Kidney (tissue), 14 donors: ENCODE measurements around the gene TOM1. TPM values are rescaled to one million over a fixed set of nuclear protein-coding genes. Genes with fewer than 3 reads are reported as not detected.

Experiments
- DNase-seq, 5 donors: peaks; one replicate each; pipeline ENCODE4 v3.0.0-alpha.2; 2013 to 2020
- FAIRE-seq: peaks from 2 replicates; lab custom pipeline; 2012; peaks lifted over from hg19 to GRCh38; lab: Jason Lieb, UNC
- H3K27ac ChIP-seq, 2 donors: one replicate each; pipeline ENCODE4 v1.7.0; 2013; ENCODE audit warnings: low read depth in 2 of 2, low read length in 2 of 2, inconsistent platforms in 1 of 2
- H3K27me3 ChIP-seq: one replicate; pipeline ENCODE4 v1.7.1; 2013; ENCODE audit warnings: low read length, inconsistent platforms; ENCODE audit not compliant: control insufficient read depth, insufficient read depth
- H3K36me3 ChIP-seq, 3 donors: one replicate each; pipeline versions ENCODE4 v1.7.0 to v1.7.1; 2013; ENCODE audit warnings: low read length in 3 of 3, control low read depth in 1 of 3, inconsistent platforms in 1 of 3; ENCODE audit not compliant: insufficient read depth in 3 of 3, control insufficient read depth in 2 of 3
- H3K4me1 ChIP-seq, 3 donors: one replicate each; pipeline versions ENCODE4 v1.7.0 to v1.7.1; 2013; ENCODE audit warnings: low read length in 3 of 3, inconsistent platforms in 1 of 3, low read depth in 1 of 3; ENCODE audit not compliant: control insufficient read depth in 2 of 3, insufficient read depth in 2 of 3
- H3K4me3 ChIP-seq, 3 donors: one replicate each; pipeline versions ENCODE4 v1.7.0 to v1.8.1; 2013; ENCODE audit warnings: low read length in 3 of 3, control low read depth in 1 of 3, inconsistent platforms in 1 of 3
- H3K9ac ChIP-seq, 3 donors: one replicate each; pipeline versions ENCODE4 v1.7.0 to v1.7.1; 2013; ENCODE audit warnings: low read length in 3 of 3, control low read depth in 1 of 3, inconsistent platforms in 1 of 3
- H3K9me3 ChIP-seq, 3 donors: one replicate each; pipeline versions ENCODE4 v1.7.0 to v1.7.1; 2013; ENCODE audit warnings: low read length in 3 of 3, control low read depth in 1 of 3, inconsistent platforms in 1 of 3; ENCODE audit not compliant: control insufficient read depth in 2 of 3, insufficient read depth in 1 of 3
- intact Hi-C: fragments of 100-400 bp; cut with DNase I; formaldehyde crosslinking; loops from one replicate; pipeline ENCODE4 v1.11.1; 2022
- polyA plus RNA-seq: library from polyadenylated mRNA; stranded (reverse); fragments of 350-450 nt; fragmentation: Illumina TruSeq; extraction: RNeasy Lipid Tissue Mini Kit (QIAGEN cat#74804); gene quantifications from one replicate; pipeline ENCODE4 v1.2.3, GENCODE V29; 2014; ENCODE audit warnings: low read depth, low replicate concordance; ENCODE audit not compliant: insufficient read depth
- total RNA-seq: library from RNA; stranded (reverse); fragmentation: NEBNext Ultra II Directional; extraction: Animal tissue kit (Norgen Biotek cat#: 25700); gene quantifications from one replicate; pipeline ENCODE4 v1.2.1, GENCODE V29; 2021
- TF ChIP-seq, protein P1 (sequence below): IDR thresholded peaks from 3 replicates; pipeline ENCODE4 v1.5.1; 2012; ENCODE audit warnings: mild to moderate bottlenecking, moderate library complexity, borderline replicate concordance; ENCODE audit not compliant: insufficient read depth; ENCODE audit errors: extremely low read depth
- donor health status: control.
- donor health status: control.
- donor health status: control.
- donor health status: control.
- donor health status: control.
- donor health status: DM: yes; HTN: yes; CAD: no.
- donor health status: Normal renal cell carcinoma (clear cell type).

TOM1 gene
- total and polyA plus RNA-seq, 2 donors from 2014 or later, result 67.0 to 68.2 TPM

DNA sequence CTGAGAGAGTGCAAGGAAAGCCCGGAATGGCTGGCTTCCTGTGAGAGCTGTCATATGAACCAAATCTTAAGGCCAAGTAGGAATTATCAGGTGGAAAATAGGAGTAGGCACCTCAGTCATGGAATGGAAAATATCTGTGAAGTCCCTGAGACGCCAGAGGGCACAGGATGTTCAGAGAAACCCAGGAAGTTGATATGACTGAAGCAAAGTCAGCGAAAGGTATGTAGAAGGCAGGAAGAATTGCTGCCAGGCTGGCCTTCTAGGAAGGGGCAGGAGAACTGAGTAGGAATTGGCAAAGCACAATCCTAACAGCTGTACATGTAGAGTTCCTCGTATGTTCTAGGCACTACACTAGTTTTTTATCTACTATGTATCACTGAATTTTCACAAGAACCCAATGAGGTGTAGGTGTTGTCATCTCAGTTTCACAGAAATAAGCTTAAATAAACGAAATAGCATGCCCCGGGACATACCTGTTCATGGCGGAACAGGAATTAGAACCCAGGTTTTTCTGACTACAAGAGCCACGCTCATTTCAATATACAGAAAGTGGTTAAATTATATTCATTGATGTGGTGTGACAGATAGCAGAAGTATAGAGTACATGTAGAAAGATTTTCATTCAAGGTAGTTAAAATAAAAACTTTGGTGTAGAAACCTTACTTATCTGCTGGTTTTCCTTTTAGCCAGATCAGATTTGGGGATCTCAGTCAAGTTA lies 25.4 kb upstream of the TOM1 start:
- TF ChIP-seq, protein P1, sequence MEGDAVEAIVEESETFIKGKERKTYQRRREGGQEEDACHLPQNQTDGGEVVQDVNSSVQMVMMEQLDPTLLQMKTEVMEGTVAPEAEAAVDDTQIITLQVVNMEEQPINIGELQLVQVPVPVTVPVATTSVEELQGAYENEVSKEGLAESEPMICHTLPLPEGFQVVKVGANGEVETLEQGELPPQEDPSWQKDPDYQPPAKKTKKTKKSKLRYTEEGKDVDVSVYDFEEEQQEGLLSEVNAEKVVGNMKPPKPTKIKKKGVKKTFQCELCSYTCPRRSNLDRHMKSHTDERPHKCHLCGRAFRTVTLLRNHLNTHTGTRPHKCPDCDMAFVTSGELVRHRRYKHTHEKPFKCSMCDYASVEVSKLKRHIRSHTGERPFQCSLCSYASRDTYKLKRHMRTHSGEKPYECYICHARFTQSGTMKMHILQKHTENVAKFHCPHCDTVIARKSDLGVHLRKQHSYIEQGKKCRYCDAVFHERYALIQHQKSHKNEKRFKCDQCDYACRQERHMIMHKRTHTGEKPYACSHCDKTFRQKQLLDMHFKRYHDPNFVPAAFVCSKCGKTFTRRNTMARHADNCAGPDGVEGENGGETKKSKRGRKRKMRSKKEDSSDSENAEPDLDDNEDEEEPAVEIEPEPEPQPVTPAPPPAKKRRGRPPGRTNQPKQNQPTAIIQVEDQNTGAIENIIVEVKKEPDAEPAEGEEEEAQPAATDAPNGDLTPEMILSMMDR, result no peak
- Histone ChIP-seq H3K36me3 (peaks cover 2 to 6% (median 4%) of the 10 kb centered on the region in 3 donors), H3K27ac (no peak overlapping the region), H3K9ac (no peak overlapping the region), H3K27me3 (no peaks in the 10 kb centered on the region), H3K9me3 (no peaks in the 10 kb centered on the region), H3K4me3 (no peak overlapping the region), H3K4me1 (no peaks in the 10 kb centered on the region)
- DNase-seq (no peak), FAIRE-seq (no peak)
- intact Hi-C loops, result no loop called here

DNA sequence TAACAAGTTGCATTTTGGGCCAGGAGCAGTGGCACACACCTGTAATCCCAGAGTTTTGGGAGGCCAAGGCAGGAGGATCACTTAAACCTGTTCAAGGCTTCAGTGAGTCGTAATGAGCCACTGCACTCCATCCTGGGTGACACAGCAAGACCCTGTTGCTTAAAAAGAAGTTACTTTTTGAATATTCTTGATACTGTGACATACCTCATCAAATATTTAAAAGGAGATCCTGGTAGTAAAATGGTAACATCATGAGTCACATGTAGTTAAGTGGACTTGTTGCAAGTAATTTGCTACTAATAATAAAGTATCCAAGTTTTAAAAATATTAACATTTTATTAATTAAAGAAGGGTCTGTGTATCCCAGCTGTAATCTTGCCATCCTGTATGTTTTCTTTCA lies 24.1 kb upstream of the TOM1 start:
- Histone ChIP-seq H3K36me3 (peaks cover 2 to 6% (median 2%) of the 10 kb centered on the region in 3 donors), H3K9ac (no peak overlapping the region), H3K9me3 (no peaks in the 10 kb centered on the region), H3K4me3 (no peak overlapping the region), H3K27ac (no peak overlapping the region), H3K4me1 (no peaks in the 10 kb centered on the region), H3K27me3 (no peaks in the 10 kb centered on the region)
- intact Hi-C loops, result no loop called here
- FAIRE-seq (no peak), DNase-seq (no peak)
- TF ChIP-seq, protein P1, result no peak

- DNase-seq (no peak), FAIRE-seq (no peak)
- Histone ChIP-seq H3K9me3 (no peaks in the 10 kb centered on the region), H3K9ac (no peak overlapping the region), H3K4me1 (no peaks in the 10 kb centered on the region), H3K4me3 (no peak overlapping the region), H3K36me3 (peaks cover 2 to 6% (median 3%) of the 10 kb centered on the region in 3 donors), H3K27me3 (no peaks in the 10 kb centered on the region), H3K27ac (no peak overlapping the region)
- intact Hi-C loops, result no loop called here
- TF ChIP-seq, protein P1, result no peak
Observed at GRCh38 chr22:35276019-35276418, 23.7 kb upstream of the TOM1 start.
